ENCODE data around the gene TRAF4. TPM values are rescaled to one million over a fixed set of nuclear protein-coding genes. Genes with fewer than 3 reads are reported as not detected.
"Not testable (repeated sequence)": the region's sequence is repeated elsewhere in the genome, so short reads cannot be mapped to it uniquely, and the experiment has no call there.

Gene TRAF4
- total and polyA plus RNA-seq, 9 of the 15 experiments (the other 6 are each of a cell fraction or from before 2014, with no cell fraction given), result 2.4 to 147 (median 72.4) TPM

GRCh38 chr17:28792877-28793661 is 49.3 kb downstream of the TRAF4 start (continued):
- TF ChIP-seq, protein P1, sequence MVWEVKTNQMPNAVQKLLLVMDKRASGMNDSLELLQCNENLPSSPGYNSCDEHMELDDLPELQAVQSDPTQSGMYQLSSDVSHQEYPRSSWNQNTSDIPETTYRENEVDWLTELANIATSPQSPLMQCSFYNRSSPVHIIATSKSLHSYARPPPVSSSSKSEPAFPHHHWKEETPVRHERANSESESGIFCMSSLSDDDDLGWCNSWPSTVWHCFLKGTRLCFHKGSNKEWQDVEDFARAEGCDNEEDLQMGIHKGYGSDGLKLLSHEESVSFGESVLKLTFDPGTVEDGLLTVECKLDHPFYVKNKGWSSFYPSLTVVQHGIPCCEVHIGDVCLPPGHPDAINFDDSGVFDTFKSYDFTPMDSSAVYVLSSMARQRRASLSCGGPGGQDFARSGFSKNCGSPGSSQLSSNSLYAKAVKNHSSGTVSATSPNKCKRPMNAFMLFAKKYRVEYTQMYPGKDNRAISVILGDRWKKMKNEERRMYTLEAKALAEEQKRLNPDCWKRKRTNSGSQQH (CRISPR knock-in tag; IDR thresholded peaks at IDR 0.05), result no peak
- TF ChIP-seq RB1 (IDR thresholded peaks at IDR 0.05; ENCODE audit: low read depth), result no peak
- TF ChIP-seq ATF7 (IDR thresholded peaks at IDR 0.05), result peak; percentile 85
- peak; percentile 89 for TF ChIP-seq ZNF121 (CRISPR knock-in tag; conservative IDR thresholded peaks at IDR 0.05)
- no peak for TF ChIP-seq ZNF354B (CRISPR knock-in tag; IDR thresholded peaks at IDR 0.05)
- 0 out of 2 replicates have a peak, but pooled peaks have one; percentile 67 for TF ChIP-seq PREB (CRISPR knock-in tag; IDR thresholded peaks at IDR 0.05)

DNA sequence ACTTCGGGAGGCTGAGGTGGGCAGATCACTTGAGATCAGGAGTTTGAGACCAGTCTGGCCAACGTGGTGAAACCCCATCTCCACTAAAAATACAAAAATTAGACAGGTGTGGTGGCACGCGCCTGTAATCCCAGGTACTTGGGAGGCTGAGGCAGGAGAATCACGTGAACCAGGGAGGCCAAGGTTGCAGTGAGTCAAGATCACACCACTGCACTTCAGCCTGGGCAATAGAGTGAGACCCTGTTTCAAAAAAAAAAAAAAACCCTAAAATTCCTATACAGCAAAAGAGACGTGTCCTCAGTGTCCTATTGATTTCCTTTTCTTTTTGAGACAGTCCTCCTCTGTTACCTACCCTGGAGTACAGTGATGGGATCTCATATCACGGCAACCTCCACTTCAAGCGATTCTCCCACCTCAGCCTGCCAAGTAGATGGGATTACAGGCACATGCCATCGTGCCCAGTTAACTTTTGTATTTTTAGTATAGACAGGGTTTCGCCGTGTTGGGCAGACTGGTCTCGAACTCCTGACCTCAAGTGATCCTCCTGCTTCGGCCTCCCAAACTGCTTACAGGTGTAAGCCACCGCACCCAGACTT is 51.1 kb downstream of the TRAF4 start:
- H3K4me1 ChIP-seq (replicated peaks in 1 of 2; ENCODE audit: control insufficient read depth in 2 of 2, insufficient read depth in 2 of 2, low read length in 2 of 2), result peaks cover 16 to 21% of the 10 kb centered on the region in 2 experiments
- H4K20me1 ChIP-seq (replicated peaks; ENCODE audit: control insufficient read depth, insufficient read depth, low read length); H3K9ac ChIP-seq (ENCODE audit: insufficient read depth in 1 of 2, low read depth in 2 of 2, low read length in 2 of 2); FAIRE-seq; H2AFZ ChIP-seq (ENCODE audit: low read depth, low read length); intact Hi-C loops (cut with micrococcal nuclease); H3K9me3 ChIP-seq (replicated peaks; ENCODE audit: control insufficient read depth, insufficient read depth, low read depth, low read length); in situ Hi-C loops (cut with MboI); DNase-seq (ENCODE audit: extremely low read depth in 1 of 4, low spot score in 3 of 4); H3K4me3 ChIP-seq; H3K27ac ChIP-seq (ENCODE audit: extremely low read depth, low read depth, low read length); H3K9me1 ChIP-seq (ENCODE audit: control insufficient read depth, insufficient read depth, low read length); H3K27me3 ChIP-seq (ENCODE audit: control insufficient read depth in 2 of 2, insufficient read depth in 2 of 2, low read length in 2 of 2); H3K4me2 ChIP-seq (ENCODE audit: insufficient read depth, low read length); BruUV-seq (replicated peaks); ATAC-seq: not testable (repeated sequence)
- H3K79me2 ChIP-seq (ENCODE audit: control insufficient read depth, insufficient read depth, low read length), result peaks cover 92% of the 10 kb centered on the region
- WGBS (ENCODE audit: insufficient coverage, low coverage, missing lambda C conversion rate), result 94% methylated on average over 14 of the region's 14 CpGs
- ChIA-PET POLR2A (interaction anchor here (1.0 kb wide), 1 partner anchor 14 kb away, joined by 3 read pairs; no protein-coding TSS in a partner anchor), CTCF (ENCODE audit: low intra/inter-chr PET ratio) (interaction anchor here (0.6 kb wide), 1 partner anchor 127 kb away, joined by 3 read pairs; no protein-coding TSS in a partner anchor)
- peaks cover 43% of the 10 kb centered on the region for H3K36me3 ChIP-seq (ENCODE audit: control insufficient read depth, insufficient read depth, low read length)
- TF ChIP-seq ZNF384 (IDR thresholded peaks at IDR 0.05; ENCODE audit: low read depth, low read length), result 0 out of 2 replicates have a peak, but pooled peaks have one; percentile 18
- peak; percentile 47; the same call in 1 of the 2 replicates for TF ChIP-seq ZNF121 (CRISPR knock-in tag; conservative IDR thresholded peaks at IDR 0.05)

Measured in K562 (cell line).